Brain pericyte (primary cell): Measurements from ENCODE around the gene SLC12A7.
"Not testable (repeated sequence)": the region's sequence is repeated elsewhere in the genome, so short reads cannot be mapped to it uniquely, and the experiment has no call there.

Experiments used
- DNase-seq: peaks from one replicate; pipeline ENCODE4 v3.0.0-alpha.2; 2012; ENCODE audit warnings: low read depth, low spot score

Gene SLC12A7

GRCh38 chr5:1035421-1036405, 76.2 kb downstream of the SLC12A7 start:
- no peak for DNase-seq

- no peak for DNase-seq
These were observed 76.9 kb downstream of the SLC12A7 start for GRCh38 chr5:1034986-1035385.

- no peak for DNase-seq
These were observed 77.4 kb downstream of the SLC12A7 start for GRCh38 chr5:1034421-1034905.

- DNase-seq, result no peak
These were observed 78.0 kb downstream of the SLC12A7 start for GRCh38 chr5:1033606-1034420.

GRCh38 chr5:1033178-1033577, 78.7 kb downstream of the SLC12A7 start:
- DNase-seq, result no peak

- no peak for DNase-seq
These were observed 79.3 kb downstream of the SLC12A7 start for GRCh38 chr5:1032551-1033027.

GRCh38 chr5:1032011-1032410, 79.9 kb downstream of the SLC12A7 start:
- DNase-seq, result no peak

- DNase-seq, result no peak
These were observed 80.4 kb downstream of the SLC12A7 start for GRCh38 chr5:1031306-1031959.

GRCh38 chr5:1030801-1031271, 81.0 kb downstream of the SLC12A7 start:
- DNase-seq, result no peak

- no peak for DNase-seq
These were observed 81.8 kb downstream of the SLC12A7 start for GRCh38 chr5:1029945-1030625.

- no peak for DNase-seq
These were observed 82.5 kb downstream of the SLC12A7 start for GRCh38 chr5:1029282-1029944.

- DNase-seq, result no peak
These were observed 83.2 kb downstream of the SLC12A7 start for GRCh38 chr5:1028481-1029281.

- no peak for DNase-seq
These were observed 84.0 kb downstream of the SLC12A7 start for GRCh38 chr5:1027631-1028441.

- DNase-seq, result no peak
These were observed 84.9 kb downstream of the SLC12A7 start for GRCh38 chr5:1026700-1027621.

GRCh38 chr5:1021969-1022336, 89.9 kb downstream of the SLC12A7 start:
- not testable (repeated sequence) for DNase-seq

- DNase-seq, result no peak
These were observed 90.5 kb downstream of the SLC12A7 start for GRCh38 chr5:1021136-1021968.
